HepG2 (cell line): ENCODE data around the gene IKZF3. TPM values are rescaled to one million over a fixed set of nuclear protein-coding genes. Genes with fewer than 3 reads are reported as not detected.

ENCODE experiments used
- CAMTA2 ChIP-seq: sonication (generic); formaldehyde crosslinking; IDR thresholded peaks from 2 replicates; pipeline ENCODE4 v1.4.0; 2020; ENCODE audit warnings: mild to moderate bottlenecking, missing genetic modification reagents, borderline replicate concordance
- FOSL2 ChIP-seq: sonication (generic); formaldehyde crosslinking; IDR thresholded peaks from 2 replicates; pipeline ENCODE4 v1.4.0; 2020; ENCODE audit warnings: missing genetic modification reagents
- HMGA1 ChIP-seq: sonication (generic); formaldehyde crosslinking; conservative IDR thresholded peaks from 2 replicates; pipeline ENCODE4 v1.4.0; 2020; ENCODE audit warnings: missing genetic modification reagents
- HNF4G ChIP-seq, 2 experiments: sonication (generic) in 1 of 2; formaldehyde crosslinking in 1 of 2; IDR thresholded peaks; 2 replicates each; pipeline versions ENCODE4 v1.4.0 to v1.6.1; 2011 to 2020; ENCODE audit warnings: borderline replicate concordance in 2 of 2, low read depth in 2 of 2, mild to moderate bottlenecking in 2 of 2, low read length in 1 of 2, missing genetic modification reagents in 1 of 2, moderate library complexity in 1 of 2
- KAT2B ChIP-seq: fragments of 150-350 bp; IDR thresholded peaks from 2 replicates; pipeline ENCODE4 v1.6.1; 2014; ENCODE audit warnings: low read depth, low read length, borderline replicate concordance
- KLF6 ChIP-seq: IDR thresholded peaks from 2 replicates; pipeline ENCODE4 v1.8.0; 2016; ENCODE audit warnings: missing biosample characterization, missing genetic modification reagents
- MBD4 ChIP-seq: IDR thresholded peaks from 2 replicates; pipeline ENCODE4 v1.6.1; 2012; ENCODE audit warnings: low read length, inconsistent platforms, borderline replicate concordance
- NBN ChIP-seq: fragments of 450-650 bp; conservative IDR thresholded peaks from 2 replicates; pipeline ENCODE4 v1.6.1; 2017
- SAP130 ChIP-seq: IDR thresholded peaks from 2 replicates; pipeline ENCODE4 v1.6.1; 2016; ENCODE audit warnings: low read depth
- SOX6 ChIP-seq, 2 experiments: fragments of 450-650 bp in 1 of 2; sonication (generic) in 1 of 2; formaldehyde crosslinking in 1 of 2; IDR thresholded peaks; 2 replicates each; pipeline versions ENCODE4 v1.4.0 to v1.6.1; 2017 to 2020; ENCODE audit warnings: antibody characterized with exemption in 1 of 2, mild to moderate bottlenecking in 1 of 2, missing genetic modification reagents in 1 of 2
- TARDBP ChIP-seq: sonication (generic); formaldehyde crosslinking; IDR thresholded peaks from 2 replicates; pipeline ENCODE4 v1.8.0; 2022; ENCODE audit warnings: mild to moderate bottlenecking, missing genetic modification reagents
- ZNF430 ChIP-seq: sonication (generic); formaldehyde crosslinking; IDR thresholded peaks from 2 replicates; pipeline ENCODE4 v1.9.0; 2021; ENCODE audit warnings: mild to moderate bottlenecking, missing genetic modification reagents
- ZNF468 ChIP-seq: sonication (generic); formaldehyde crosslinking; IDR thresholded peaks from 2 replicates; pipeline ENCODE4 v1.8.0; 2022; ENCODE audit warnings: mild to moderate bottlenecking, moderate library complexity, missing genetic modification reagents
- polyA plus RNA-seq, 8 experiments: library from polyadenylated mRNA; depleted of rRNA in 3 of 8; stranded (reverse) in 7 of 8; unstranded in 1 of 8; fragments of >200 nt; fragmentation: Illumina TruSeq in 4 of 8; extraction: Trizol in 4 of 8; gene quantifications; 2 replicates each; pipeline versions ENCODE4 v1.2.1 to v1.2.3, GENCODE V29; 2011 to 2016; ENCODE audit warnings: low read depth in 4 of 8, missing spikeins in 1 of 8, mixed read lengths in 1 of 8; ENCODE audit not compliant: insufficient read depth in 1 of 8
- total RNA-seq, 5 experiments: library from RNA; depleted of rRNA; stranded (reverse); fragments of >200 nt; fragmentation: Illumina TruSeq; extraction: Trizol; gene quantifications; 2 replicates each; pipeline ENCODE4 v1.2.3, GENCODE V29; 2016; ENCODE audit warnings: low read depth in 1 of 5
- TF ChIP-seq, protein P1 (sequence below): sonication (generic); formaldehyde crosslinking; IDR thresholded peaks from 2 replicates; pipeline ENCODE4 v1.5.0; 2020; ENCODE audit warnings: missing genetic modification reagents, mild to moderate bottlenecking, borderline replicate concordance
- TF ChIP-seq, protein P2 (sequence below): sonication (generic); formaldehyde crosslinking; IDR thresholded peaks from 2 replicates; pipeline ENCODE4 v1.9.0; 2021; ENCODE audit warnings: missing genetic modification reagents, mild to moderate bottlenecking, borderline replicate concordance
- TF ChIP-seq, protein P3 (sequence below): sonication (generic); formaldehyde crosslinking; IDR thresholded peaks from 2 replicates; pipeline ENCODE4 v1.8.0; 2022; ENCODE audit warnings: missing genetic modification reagents, mild to moderate bottlenecking, moderate library complexity, borderline replicate concordance
- TF ChIP-seq, protein P4 (sequence below): fragments of 450-650 bp; IDR thresholded peaks from 2 replicates; pipeline ENCODE4 v1.6.1; 2017
- TF ChIP-seq, protein P5 (sequence below): sonication (generic); formaldehyde crosslinking; IDR thresholded peaks from 2 replicates; pipeline ENCODE4 v1.5.0; 2020; ENCODE audit warnings: mild to moderate bottlenecking, missing genetic modification reagents

IKZF3 gene
- total and polyA plus RNA-seq, 2 of the 13 experiments (the other 11 are each of a cell fraction or from before 2014, with no cell fraction given), result not detected

DNA sequence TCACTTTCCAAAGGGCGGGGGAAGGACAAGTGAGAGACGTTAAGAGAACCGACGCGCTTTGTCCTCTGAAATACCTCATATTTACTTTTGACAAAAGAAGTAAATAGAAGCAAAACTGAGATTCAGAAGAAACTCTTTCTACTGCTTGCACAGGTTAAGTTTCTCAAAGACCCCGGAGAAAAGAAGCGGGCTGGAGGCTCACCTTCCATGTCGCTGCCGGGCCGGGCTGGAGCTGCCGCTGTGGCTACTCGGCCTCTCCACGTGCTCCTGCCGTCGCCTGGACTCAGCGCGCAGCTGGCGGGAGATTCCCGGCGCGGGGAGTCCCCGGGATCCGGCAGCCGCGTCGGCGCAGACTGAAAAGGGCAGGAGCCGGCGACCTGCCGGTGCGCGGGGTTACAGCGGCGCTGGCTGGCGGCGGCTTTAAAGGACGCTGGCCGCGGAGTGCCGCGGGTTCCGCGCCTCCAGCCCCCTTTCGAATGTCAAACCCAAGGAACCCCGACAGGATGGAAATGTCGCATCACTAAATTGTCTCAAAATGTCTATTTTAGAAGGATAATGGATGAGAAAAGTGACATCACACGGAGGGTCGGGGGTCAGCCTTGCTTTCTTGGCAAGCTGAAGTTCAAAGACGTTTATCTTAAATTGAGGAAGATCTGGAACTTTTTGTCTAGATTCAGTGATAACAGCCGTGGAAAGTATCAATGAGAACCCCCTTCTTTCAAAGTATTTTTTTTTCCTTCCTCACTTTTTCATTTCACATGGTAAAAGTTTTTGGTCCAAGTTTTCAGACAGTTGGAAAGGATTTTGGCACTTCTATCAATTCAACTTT is at the start of gene IKZF3 (continued):
- TF ChIP-seq KAT2B, result no peak
- TF ChIP-seq, protein P1, sequence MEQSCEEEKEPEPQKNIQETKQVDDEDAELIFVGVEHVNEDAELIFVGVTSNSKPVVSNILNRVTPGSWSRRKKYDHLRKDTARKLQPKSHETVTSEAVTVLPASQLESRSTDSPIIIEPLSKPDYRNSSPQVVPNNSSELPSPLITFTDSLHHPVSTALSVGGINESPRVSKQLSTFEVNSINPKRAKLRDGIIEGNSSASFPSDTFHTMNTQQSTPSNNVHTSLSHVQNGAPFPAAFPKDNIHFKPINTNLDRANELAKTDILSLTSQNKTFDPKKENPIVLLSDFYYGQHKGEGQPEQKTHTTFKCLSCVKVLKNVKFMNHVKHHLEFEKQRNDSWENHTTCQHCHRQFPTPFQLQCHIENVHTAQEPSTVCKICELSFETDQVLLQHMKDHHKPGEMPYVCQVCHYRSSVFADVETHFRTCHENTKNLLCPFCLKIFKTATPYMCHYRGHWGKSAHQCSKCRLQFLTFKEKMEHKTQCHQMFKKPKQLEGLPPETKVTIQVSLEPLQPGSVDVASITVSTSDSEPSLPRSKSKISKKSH (CRISPR knock-in tag), result peak; percentile 97
- TF ChIP-seq HNF4G (IDR thresholded peaks at IDR 0.05; ENCODE audit: borderline replicate concordance, low read depth, low read length), result no peak
- TF ChIP-seq HNF4G (CRISPR knock-in tag; IDR thresholded peaks at IDR 0.05; ENCODE audit: borderline replicate concordance, low read depth), result no peak
- TF ChIP-seq KLF6, result peak; percentile 98
- TF ChIP-seq, protein P2, sequence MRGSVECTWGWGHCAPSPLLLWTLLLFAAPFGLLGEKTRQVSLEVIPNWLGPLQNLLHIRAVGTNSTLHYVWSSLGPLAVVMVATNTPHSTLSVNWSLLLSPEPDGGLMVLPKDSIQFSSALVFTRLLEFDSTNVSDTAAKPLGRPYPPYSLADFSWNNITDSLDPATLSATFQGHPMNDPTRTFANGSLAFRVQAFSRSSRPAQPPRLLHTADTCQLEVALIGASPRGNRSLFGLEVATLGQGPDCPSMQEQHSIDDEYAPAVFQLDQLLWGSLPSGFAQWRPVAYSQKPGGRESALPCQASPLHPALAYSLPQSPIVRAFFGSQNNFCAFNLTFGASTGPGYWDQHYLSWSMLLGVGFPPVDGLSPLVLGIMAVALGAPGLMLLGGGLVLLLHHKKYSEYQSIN (CRISPR knock-in tag), result no peak
- TF ChIP-seq HMGA1 (CRISPR knock-in tag), result no peak
- TF ChIP-seq, protein P3, sequence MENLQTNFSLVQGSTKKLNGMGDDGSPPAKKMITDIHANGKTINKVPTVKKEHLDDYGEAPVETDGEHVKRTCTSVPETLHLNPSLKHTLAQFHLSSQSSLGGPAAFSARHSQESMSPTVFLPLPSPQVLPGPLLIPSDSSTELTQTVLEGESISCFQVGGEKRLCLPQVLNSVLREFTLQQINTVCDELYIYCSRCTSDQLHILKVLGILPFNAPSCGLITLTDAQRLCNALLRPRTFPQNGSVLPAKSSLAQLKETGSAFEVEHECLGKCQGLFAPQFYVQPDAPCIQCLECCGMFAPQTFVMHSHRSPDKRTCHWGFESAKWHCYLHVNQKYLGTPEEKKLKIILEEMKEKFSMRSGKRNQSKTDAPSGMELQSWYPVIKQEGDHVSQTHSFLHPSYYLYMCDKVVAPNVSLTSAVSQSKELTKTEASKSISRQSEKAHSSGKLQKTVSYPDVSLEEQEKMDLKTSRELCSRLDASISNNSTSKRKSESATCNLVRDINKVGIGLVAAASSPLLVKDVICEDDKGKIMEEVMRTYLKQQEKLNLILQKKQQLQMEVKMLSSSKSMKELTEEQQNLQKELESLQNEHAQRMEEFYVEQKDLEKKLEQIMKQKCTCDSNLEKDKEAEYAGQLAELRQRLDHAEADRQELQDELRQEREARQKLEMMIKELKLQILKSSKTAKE (CRISPR knock-in tag), result peak; percentile 72; the same call in 1 of the 2 replicates
- TF ChIP-seq NBN, result no peak
- peak; percentile 64 for TF ChIP-seq FOSL2 (CRISPR knock-in tag)
- peak; percentile 92; the same call in 1 of the 2 replicates for TF ChIP-seq CAMTA2 (CRISPR knock-in tag)
- TF ChIP-seq TARDBP (CRISPR knock-in tag), result peak; percentile 85; the same call in 1 of the 2 replicates
- TF ChIP-seq SOX6 (IDR thresholded peaks at IDR 0.05), result no peak
- TF ChIP-seq SOX6 (CRISPR knock-in tag; IDR thresholded peaks at IDR 0.05), result peak; percentile 73
- TF ChIP-seq, protein P4, sequence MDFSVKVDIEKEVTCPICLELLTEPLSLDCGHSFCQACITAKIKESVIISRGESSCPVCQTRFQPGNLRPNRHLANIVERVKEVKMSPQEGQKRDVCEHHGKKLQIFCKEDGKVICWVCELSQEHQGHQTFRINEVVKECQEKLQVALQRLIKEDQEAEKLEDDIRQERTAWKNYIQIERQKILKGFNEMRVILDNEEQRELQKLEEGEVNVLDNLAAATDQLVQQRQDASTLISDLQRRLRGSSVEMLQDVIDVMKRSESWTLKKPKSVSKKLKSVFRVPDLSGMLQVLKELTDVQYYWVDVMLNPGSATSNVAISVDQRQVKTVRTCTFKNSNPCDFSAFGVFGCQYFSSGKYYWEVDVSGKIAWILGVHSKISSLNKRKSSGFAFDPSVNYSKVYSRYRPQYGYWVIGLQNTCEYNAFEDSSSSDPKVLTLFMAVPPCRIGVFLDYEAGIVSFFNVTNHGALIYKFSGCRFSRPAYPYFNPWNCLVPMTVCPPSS, result no peak
- TF ChIP-seq MBD4, result no peak
- peak; percentile 84; the same call in 1 of the 2 replicates for TF ChIP-seq ZNF468 (CRISPR knock-in tag)
- TF ChIP-seq, protein P5, sequence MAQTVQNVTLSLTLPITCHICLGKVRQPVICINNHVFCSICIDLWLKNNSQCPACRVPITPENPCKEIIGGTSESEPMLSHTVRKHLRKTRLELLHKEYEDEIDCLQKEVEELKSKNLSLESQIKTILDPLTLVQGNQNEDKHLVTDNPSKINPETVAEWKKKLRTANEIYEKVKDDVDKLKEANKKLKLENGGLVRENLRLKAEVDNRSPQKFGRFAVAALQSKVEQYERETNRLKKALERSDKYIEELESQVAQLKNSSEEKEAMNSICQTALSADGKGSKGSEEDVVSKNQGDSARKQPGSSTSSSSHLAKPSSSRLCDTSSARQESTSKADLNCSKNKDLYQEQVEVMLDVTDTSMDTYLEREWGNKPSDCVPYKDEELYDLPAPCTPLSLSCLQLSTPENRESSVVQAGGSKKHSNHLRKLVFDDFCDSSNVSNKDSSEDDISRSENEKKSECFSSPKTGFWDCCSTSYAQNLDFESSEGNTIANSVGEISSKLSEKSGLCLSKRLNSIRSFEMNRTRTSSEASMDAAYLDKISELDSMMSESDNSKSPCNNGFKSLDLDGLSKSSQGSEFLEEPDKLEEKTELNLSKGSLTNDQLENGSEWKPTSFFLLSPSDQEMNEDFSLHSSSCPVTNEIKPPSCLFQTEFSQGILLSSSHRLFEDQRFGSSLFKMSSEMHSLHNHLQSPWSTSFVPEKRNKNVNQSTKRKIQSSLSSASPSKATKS (CRISPR knock-in tag), result no peak
- TF ChIP-seq ZNF430 (CRISPR knock-in tag), result peak; percentile 98
- peak; percentile 69 for TF ChIP-seq SAP130 (CRISPR knock-in tag)
